Lung (tissue), 12 donors: ENCODE data around the gene RHBDD3. TPM values are rescaled to one million over a fixed set of nuclear protein-coding genes. Genes with fewer than 3 reads are reported as not detected.
A peak's percentile ranks its signal among the peaks of the same experiment; 100 is the strongest.

Experiments used
- ATAC-seq: fragments of 200-7000 bp; cut with Tn5 transposase; one replicate; pipeline ENCODE4 v1.9.1; 2020; ENCODE audit warnings: moderate number of reproducible peaks; ENCODE audit not compliant: insufficient read depth, low FRiP score
- DNase-seq, 3 donors: peaks; one replicate each; pipeline ENCODE4 v3.0.0-alpha.2; 2013 to 2017
- H3K27ac ChIP-seq, 2 donors: one replicate each; pipeline ENCODE4 v1.5.1; 2013; ENCODE audit warnings: mild to moderate bottlenecking in 2 of 2, moderate library complexity in 2 of 2, control low read depth in 1 of 2, inconsistent platforms in 1 of 2, low read depth in 1 of 2, low read length in 1 of 2
- H3K27me3 ChIP-seq, 3 donors: one replicate each; pipeline ENCODE4 v1.5.1; 2013; ENCODE audit warnings: low read length in 2 of 3; ENCODE audit not compliant: control insufficient read depth in 3 of 3, insufficient read depth in 3 of 3
- H3K36me3 ChIP-seq, 4 donors: one replicate each; pipeline ENCODE4 v1.5.1; 2013; ENCODE audit warnings: low read length in 4 of 4, mild to moderate bottlenecking in 1 of 4, moderate library complexity in 1 of 4; ENCODE audit not compliant: control insufficient read depth in 4 of 4, insufficient read depth in 4 of 4
- H3K4me1 ChIP-seq, 5 donors: one replicate each; pipeline ENCODE4 v1.5.1; 2013; ENCODE audit warnings: low read length in 5 of 5, mild to moderate bottlenecking in 2 of 5, moderate library complexity in 1 of 5; ENCODE audit not compliant: control insufficient read depth in 5 of 5, insufficient read depth in 5 of 5
- H3K4me3 ChIP-seq: one replicate; pipeline ENCODE4 v1.5.1; 2013; ENCODE audit warnings: mild to moderate bottlenecking, control low read depth, moderate library complexity
- H3K9ac ChIP-seq, 2 donors: one replicate each; pipeline ENCODE4 v1.5.1; 2013; ENCODE audit warnings: low read length in 2 of 2, control low read depth in 1 of 2; ENCODE audit not compliant: insufficient read depth in 1 of 2
- H3K9me3 ChIP-seq, 4 donors: one replicate each; pipeline ENCODE4 v1.5.1; 2013; ENCODE audit warnings: low read length in 3 of 4, mild to moderate bottlenecking in 1 of 4, moderate library complexity in 1 of 4; ENCODE audit not compliant: control insufficient read depth in 4 of 4, insufficient read depth in 3 of 4
- CTCF ChIP-seq: IDR thresholded peaks from 2 replicates; pipeline ENCODE4 v1.5.1; 2012; ENCODE audit warnings: mild to moderate bottlenecking; ENCODE audit errors: control extremely low read depth, extremely low read depth
- WGBS, 2 donors: extraction: QIAGEN DNeasy Blood & Tissue Kit; methylation state at CpG; one replicate each; pipeline ENCODE4 v1.1.7; 2013; 5-methylcytosine and 5-hydroxymethylcytosine counted together
- polyA plus RNA-seq, 2 donors: library from polyadenylated mRNA; stranded (reverse); fragments of 200-250 nt; gene quantifications; one replicate each; pipeline ENCODE4 v1.2.1, GENCODE V29; 2013
- total RNA-seq, 2 donors: library from RNA; depleted of rRNA in 1 of 2; stranded (reverse); fragments of >200 nt in 1 of 2; gene quantifications; one replicate each; pipeline ENCODE4 v1.2.1, GENCODE V29; 2014 to 2021
- donor health status: control.
- donor health status: control.
- donor health status: Bipolar disorder and iron deficiency.
- donor health status: healthy.
- donor health status: DM: yes; HTN: yes; CAD: no.

Gene RHBDD3
- total and polyA plus RNA-seq, 4 donors, result 14.2 to 38.2 (median 32.8) TPM

GRCh38 chr22:29306175-29306834 is 38.5 kb upstream of the RHBDD3 start, which contains the start of gene GAS2L1:
Gene GAS2L1, plus strand, starts transcription at chr22:29306650. Its CDS starts 1,456 bp downstream, at chr22:29308106.
- no peaks in the 10 kb centered on the region for H3K9me3 ChIP-seq
- peaks cover 0 to 39% (median 4%) of the 10 kb centered on the region in 5 donors for H3K4me1 ChIP-seq
- 0% methylated on average over 39 to 40 of the region's 40 CpGs for WGBS, 2 donors
- TF ChIP-seq CTCF, result peak; percentile 41
- DNase-seq (peak; percentile 90 to 92 (median 91)), ATAC-seq (peak; percentile 67)
- H3K27ac ChIP-seq, result peak within 1 kb of the TSS; percentile 62 to 90
- H3K27me3 ChIP-seq, result no peaks in the 10 kb centered on the region
- peak within 1 kb of the TSS in 1 of 2 donors; percentile 26 for H3K9ac ChIP-seq
- peaks cover 0 to 4% (median 0%) of the 10 kb centered on the region in 4 donors for H3K36me3 ChIP-seq
- peak within 1 kb of the TSS; percentile 76 for H3K4me3 ChIP-seq

GRCh38 chr22:29305836-29306174 is 38.0 kb upstream of the RHBDD3 start:
- Histone ChIP-seq H3K36me3 (peaks cover 0 to 4% (median 3%) of the 10 kb centered on the region in 4 donors), H3K4me1 (peaks cover 0 to 37% (median 4%) of the 10 kb centered on the region in 5 donors), H3K4me3 (no peak overlapping the region), H3K9me3 (no peaks in the 10 kb centered on the region), H3K27ac (peak overlapping the region in 1 of 2 donors; percentile 17), H3K27me3 (no peaks in the 10 kb centered on the region), H3K9ac (no peak overlapping the region)
- no peak for ATAC-seq
- WGBS, 2 donors, result 52 to 53% methylated on average over 7 of the region's 7 CpGs
- no peak for DNase-seq
- TF ChIP-seq CTCF, result no peak

GRCh38 chr22:29302681-29303465 is 35.1 kb upstream of the RHBDD3 start:
- no peak overlapping the region for H3K4me3 ChIP-seq
- H3K36me3 ChIP-seq, result peaks cover 16 to 23% (median 21%) of the 10 kb centered on the region in 4 donors
- no peaks in the 10 kb centered on the region for H3K27me3 ChIP-seq
- ATAC-seq, result no peak
- WGBS, 2 donors, result 53 to 64% methylated on average over 13 of the region's 13 CpGs
- H3K9ac ChIP-seq, result no peak overlapping the region
- H3K4me1 ChIP-seq, result peaks cover 0 to 12% (median 0%) of the 10 kb centered on the region in 5 donors
- no peak for DNase-seq
- H3K27ac ChIP-seq, result peak overlapping the region in 1 of 2 donors; percentile 5
- no peak for TF ChIP-seq CTCF
- H3K9me3 ChIP-seq, result no peaks in the 10 kb centered on the region
